Measurements from ENCODE around the gene FKBP8.

Gene FKBP8

GRCh38 chr19:18501351-18501750 lies 42.0 kb downstream of the FKBP8 start:
- no peak for DNase-seq

- no peak for DNase-seq
Measured at GRCh38 chr19:18500799-18501198, 42.6 kb downstream of the FKBP8 start.

GRCh38 chr19:18500376-18500775 lies 43.0 kb downstream of the FKBP8 start:
- DNase-seq, result no peak

GRCh38 chr19:18499055-18499775 lies 44.2 kb downstream of the FKBP8 start:
- no peak for DNase-seq

- DNase-seq, result no peak
Measured at GRCh38 chr19:18496980-18497256, 46.5 kb downstream of the FKBP8 start.

- DNase-seq, result peak; percentile 26
Measured at GRCh38 chr19:18496167-18496979, 47.0 kb downstream of the FKBP8 start.

- DNase-seq, result no peak
Measured at GRCh38 chr19:18495204-18495911, 48.0 kb downstream of the FKBP8 start.

GRCh38 chr19:18494267-18494607 lies 49.1 kb downstream of the FKBP8 start:
- DNase-seq, result no peak

- no peak for DNase-seq
Measured at GRCh38 chr19:18493440-18494266, 49.7 kb downstream of the FKBP8 start.

- no peak for DNase-seq
Measured at GRCh38 chr19:18491995-18492953, 51.1 kb downstream of the FKBP8 start.

- no peak for DNase-seq
Measured at GRCh38 chr19:18490728-18491127, 52.6 kb downstream of the FKBP8 start.

GRCh38 chr19:18489627-18490184 lies 53.7 kb downstream of the FKBP8 start:
- DNase-seq, result no peak

GRCh38 chr19:18488838-18489626 lies 54.3 kb downstream of the FKBP8 start:
- DNase-seq, result no peak

GRCh38 chr19:18488403-18488723 lies 55.0 kb downstream of the FKBP8 start:
- no peak for DNase-seq

- no peak for DNase-seq
Measured at GRCh38 chr19:18487576-18488402, 55.6 kb downstream of the FKBP8 start.

GRCh38 chr19:18486746-18487145 lies 56.6 kb downstream of the FKBP8 start:
- DNase-seq, result no peak

GRCh38 chr19:18484992-18485391 lies 58.4 kb downstream of the FKBP8 start:
- no peak for DNase-seq

- no peak for DNase-seq
Measured at GRCh38 chr19:18483119-18483890, 60.1 kb downstream of the FKBP8 start.

All from stimulated activated CD4-positive, alpha-beta T cell treated with anti-CD3 and anti-CD28 coated beads, Interleukin-12 subunit alpha, Interleukin-12 subunit beta, amount 100 ng/mL, for 4 hours (primary cell).